Lower lobe of right lung (tissue), 2 donors: ENCODE measurements around the gene KCNH5. TPM values are rescaled to one million over a fixed set of nuclear protein-coding genes. Genes with fewer than 3 reads are reported as not detected.

Experiments used
- ATAC-seq, 2 donors: fragments of 200-7000 bp; cut with Tn5 transposase; one replicate each; pipeline ENCODE4 v1.9.1; 2020 to 2022; ENCODE audit warnings: mild to moderate bottlenecking in 2 of 2, moderate library complexity in 2 of 2
- DNase-seq: peaks from one replicate; pipeline ENCODE4 v3.0.0-alpha.2; 2020
- H3K27ac ChIP-seq: fragments of 200-600 bp; one replicate; pipeline ENCODE4 v1.8.0; 2022
- H3K27me3 ChIP-seq: fragments of 200-600 bp; one replicate; pipeline ENCODE4 v1.8.0; 2022; ENCODE audit warnings: low read depth
- H3K36me3 ChIP-seq: fragments of 200-600 bp; one replicate; pipeline ENCODE4 v1.8.0; 2022; ENCODE audit warnings: mild to moderate bottlenecking
- H3K4me1 ChIP-seq: fragments of 200-600 bp; one replicate; pipeline ENCODE4 v1.8.0; 2022
- H3K4me3 ChIP-seq: fragments of 200-600 bp; one replicate; pipeline ENCODE4 v1.8.0; 2022; ENCODE audit warnings: mild to moderate bottlenecking
- H3K9me3 ChIP-seq: fragments of 200-600 bp; one replicate; pipeline ENCODE4 v1.8.0; 2022
- CTCF ChIP-seq: fragments of 200-600 bp; IDR thresholded peaks from one replicate; pipeline ENCODE4 v1.8.0; 2022; ENCODE audit warnings: antibody characterized with exemption, mild to moderate bottlenecking
- intact Hi-C: fragments of 100-400 bp; cut with DNase I; formaldehyde crosslinking; loops from one replicate; pipeline ENCODE4 v1.11.0; 2022
- total RNA-seq: library from RNA; stranded (reverse); fragmentation: NEBNext Ultra II Directional; extraction: Animal tissue kit (Norgen Biotek cat#: 25700); gene quantifications from one replicate; pipeline ENCODE4 v1.2.1, GENCODE V29; 2021
- donor health status: DM: no; HTN: yes; CAD: no; lungs with severe emphysema.

KCNH5 gene
- total RNA-seq, 1 donor from 2014 or later = not detected

- no peaks in the 10 kb centered on the region for H3K27me3 ChIP-seq
These were observed 88.8 kb downstream of the KCNH5 start for GRCh38 chr14:62956413-62956812.

GRCh38 chr14:62954165-62954564 lies 91.1 kb downstream of the KCNH5 start:
- no peak for TF ChIP-seq CTCF
- no peaks in the 10 kb centered on the region for H3K27me3 ChIP-seq

More at GRCh38 chr14:62956413-62956812, 88.8 kb downstream of the KCNH5 start:
- Histone ChIP-seq H3K4me3 (no peak overlapping the region), H3K27ac (no peak overlapping the region), H3K36me3 (no peaks in the 10 kb centered on the region), H3K4me1 (no peaks in the 10 kb centered on the region), H3K9me3 (no peaks in the 10 kb centered on the region)
- no peak for TF ChIP-seq CTCF
- DNase-seq = no peak
- ATAC-seq = no peak
- intact Hi-C loops = no loop called here

GRCh38 chr14:62952226-62952625 lies 93.0 kb downstream of the KCNH5 start:
- Histone ChIP-seq H3K36me3 (no peaks in the 10 kb centered on the region), H3K4me1 (no peaks in the 10 kb centered on the region), H3K9me3 (no peaks in the 10 kb centered on the region), H3K27me3 (no peaks in the 10 kb centered on the region), H3K4me3 (no peak overlapping the region), H3K27ac (no peak overlapping the region)
- ATAC-seq = no peak
- no peak for DNase-seq
- TF ChIP-seq CTCF = no peak
- intact Hi-C loops = no loop called here

More at GRCh38 chr14:62954165-62954564, 91.1 kb downstream of the KCNH5 start:
- intact Hi-C loops = no loop called here
- Histone ChIP-seq H3K4me3 (no peak overlapping the region), H3K4me1 (no peaks in the 10 kb centered on the region), H3K36me3 (no peaks in the 10 kb centered on the region), H3K9me3 (no peaks in the 10 kb centered on the region), H3K27ac (no peak overlapping the region)
- DNase-seq (no peak), ATAC-seq (no peak)

- no peak for TF ChIP-seq CTCF
These were observed 98.0 kb downstream of the KCNH5 start for GRCh38 chr14:62947301-62947700.

GRCh38 chr14:62946221-62946620 lies 99.0 kb downstream of the KCNH5 start:
- intact Hi-C loops = no loop called here
- TF ChIP-seq CTCF = no peak
- DNase-seq (no peak), ATAC-seq (no peak)
- Histone ChIP-seq H3K27ac (no peak overlapping the region), H3K27me3 (no peaks in the 10 kb centered on the region), H3K36me3 (no peaks in the 10 kb centered on the region), H3K9me3 (no peaks in the 10 kb centered on the region), H3K4me1 (no peaks in the 10 kb centered on the region), H3K4me3 (no peak overlapping the region)

More at GRCh38 chr14:62947301-62947700, 98.0 kb downstream of the KCNH5 start:
- no peaks in the 10 kb centered on the region for H3K36me3 ChIP-seq
- intact Hi-C loops = no loop called here
- ATAC-seq = no peak
- H3K27me3 ChIP-seq = no peaks in the 10 kb centered on the region
- DNase-seq = no peak
- H3K4me3 ChIP-seq = no peak overlapping the region
- no peaks in the 10 kb centered on the region for H3K9me3 ChIP-seq
- no peak overlapping the region for H3K27ac ChIP-seq
- H3K4me1 ChIP-seq = no peaks in the 10 kb centered on the region

- no peak for TF ChIP-seq CTCF
- Histone ChIP-seq H3K27ac (no peak overlapping the region), H3K9me3 (no peaks in the 10 kb centered on the region), H3K36me3 (no peaks in the 10 kb centered on the region), H3K4me3 (no peak overlapping the region), H3K4me1 (no peaks in the 10 kb centered on the region), H3K27me3 (no peaks in the 10 kb centered on the region)
- DNase-seq (no peak), ATAC-seq (no peak)
- intact Hi-C loops = no loop called here
These were observed 102.1 kb downstream of the KCNH5 start for GRCh38 chr14:62943202-62943601.
